Naive thymus-derived CD4-positive, alpha-beta T cell (primary cell): ENCODE results near the gene KSR2. TPM values are rescaled to one million over a fixed set of nuclear protein-coding genes. Genes with fewer than 3 reads are reported as not detected.

Experiments used
- ATAC-seq: fragments of 150-1000 bp; cut with Tn5 transposase; 2 replicates; pipeline ENCODE4 v1.10.0; 2021; ENCODE audit warnings: mild to moderate bottlenecking, moderate library complexity
- CTCF ChIA-PET: fragments of 350-600 bp; sonication (Branson Sonifier 250); formaldehyde crosslinking; loops from one replicate; lab custom pipeline; 2021; ENCODE audit warnings: antibody characterized with exemption; lab: Charles Lee
- POLR2A ChIA-PET: fragments of 350-600 bp; sonication (Branson Sonifier 250); formaldehyde crosslinking; loops from one replicate; lab custom pipeline; 2021; ENCODE audit warnings: antibody characterized with exemption, inconsistent platforms; lab: Charles Lee
- DNase-seq, 9 donors: peaks; one replicate each; pipeline versions ENCODE4 v3.0.0 to v3.0.0-alpha.2; 2020 to 2022; ENCODE audit warnings: mixed read lengths in 1 of 9
- H3K27ac ChIP-seq: one replicate; pipeline ENCODE4 v1.7.0; 2013; ENCODE audit warnings: mild to moderate bottlenecking, low read depth, low read length, moderate library complexity
- H3K27me3 ChIP-seq, 2 donors: one replicate each; pipeline ENCODE4 v1.7.0; 2013; ENCODE audit warnings: low read length in 2 of 2, mild to moderate bottlenecking in 2 of 2, moderate library complexity in 2 of 2; ENCODE audit not compliant: control insufficient read depth in 2 of 2, insufficient read depth in 2 of 2
- H3K36me3 ChIP-seq, 3 experiments: 1 replicate in 2 of 3; 2 replicates in 1 of 3; pipeline ENCODE4 v1.7.0; 2013; ENCODE audit warnings: low read length in 3 of 3, mild to moderate bottlenecking in 3 of 3, moderate library complexity in 1 of 3; ENCODE audit not compliant: insufficient read depth in 3 of 3, control insufficient read depth in 2 of 3
- H3K4me1 ChIP-seq, 2 donors: one replicate each; pipeline ENCODE4 v1.7.0; 2013; ENCODE audit warnings: low read length in 2 of 2, mild to moderate bottlenecking in 2 of 2, moderate library complexity in 1 of 2; ENCODE audit not compliant: control insufficient read depth in 2 of 2, insufficient read depth in 2 of 2
- H3K4me3 ChIP-seq: 2 replicates; pipeline ENCODE4 v1.7.0; 2013; ENCODE audit warnings: mild to moderate bottlenecking, low read length
- H3K9me3 ChIP-seq, 3 experiments: 1 replicate in 2 of 3; 2 replicates in 1 of 3; pipeline ENCODE4 v1.7.0; 2013; ENCODE audit warnings: low read length in 3 of 3; ENCODE audit not compliant: control insufficient read depth in 2 of 3
- H3K27ac Mint-ChIP-seq, 9 donors: one replicate each; pipeline ENCODE4 v1.8.0; 2020 to 2022; ENCODE audit warnings: mixed read lengths in 9 of 9, mild to moderate bottlenecking in 8 of 9, moderate library complexity in 5 of 9, inconsistent platforms in 2 of 9
- H3K27me3 Mint-ChIP-seq, 5 donors: one replicate each; pipeline ENCODE4 v1.8.0; 2021 to 2022; ENCODE audit warnings: mixed read lengths in 5 of 5, mild to moderate bottlenecking in 1 of 5
- H3K36me3 Mint-ChIP-seq, 5 donors: one replicate each; pipeline ENCODE4 v1.8.0; 2020 to 2022; ENCODE audit warnings: mixed read lengths in 5 of 5, mild to moderate bottlenecking in 3 of 5, inconsistent platforms in 1 of 5
- H3K4me1 Mint-ChIP-seq, 7 donors: one replicate each; pipeline ENCODE4 v1.8.0; 2020 to 2022; ENCODE audit warnings: mixed read lengths in 7 of 7, mild to moderate bottlenecking in 3 of 7, inconsistent platforms in 1 of 7
- H3K4me3 Mint-ChIP-seq, 10 donors: one replicate each; pipeline ENCODE4 v1.8.0; 2020 to 2022; ENCODE audit warnings: mild to moderate bottlenecking in 10 of 10, mixed read lengths in 10 of 10, moderate library complexity in 6 of 10, inconsistent platforms in 2 of 10
- H3K9me3 Mint-ChIP-seq, 11 donors: one replicate each; pipeline ENCODE4 v1.8.0; 2020 to 2022; ENCODE audit warnings: mixed read lengths in 11 of 11, mild to moderate bottlenecking in 4 of 11, inconsistent platforms in 1 of 11, moderate library complexity in 1 of 11
- intact Hi-C, 2 donors: fragments of 100-400 bp; cut with micrococcal nuclease; formaldehyde crosslinking; loops; one replicate each; pipeline ENCODE4 v1.15.1; 2023
- polyA plus RNA-seq, 2 donors: library from polyadenylated mRNA; unstranded; fragments of 300-500 nt; fragmentation: Illumina TruSeq; gene quantifications; one replicate each; pipeline ENCODE4 v1.2.3, GENCODE V29; 2021
- total RNA-seq, 6 experiments: library from RNA in 5 of 6; stranded (reverse) in 5 of 6; gene quantifications; 1 replicate in 5 of 6; 2 replicates in 1 of 6; pipeline ENCODE4 v1.2.3 and lab custom pipeline; 2021 to 2026

The KSR2 gene
- total and polyA plus RNA-seq, 7 experiments from 2014 or later = 0.03 to 0.07 TPM; not detected in 5

GRCh38 chr12:117699575-117699974 is 269.2 kb downstream of the KSR2 start:
- no peak overlapping the region for H3K27ac ChIP-seq
- intact Hi-C loops = no loop called here
- H3K9me3 ChIP-seq = peaks cover 0 to 3% (median 0%) of the 10 kb centered on the region in 3 experiments
- H3K27me3 ChIP-seq = no peaks in the 10 kb centered on the region
- no peaks in the 10 kb centered on the region for H3K36me3 Mint-ChIP-seq
- POLR2A ChIA-PET = no interaction called here
- H3K27ac Mint-ChIP-seq = no peak overlapping the region
- H3K9me3 Mint-ChIP-seq = peaks cover 0 to 13% (median 3%) of the 10 kb centered on the region in 11 donors
- ATAC-seq (no peak), DNase-seq (no peak)
- no peak overlapping the region for H3K4me3 ChIP-seq
- no peaks in the 10 kb centered on the region for H3K4me1 ChIP-seq
- H3K4me3 Mint-ChIP-seq = no peak overlapping the region
- CTCF ChIA-PET = no interaction called here
- no peaks in the 10 kb centered on the region for H3K4me1 Mint-ChIP-seq
- peaks cover 0 to 6% (median 0%) of the 10 kb centered on the region in 5 donors for H3K27me3 Mint-ChIP-seq
- H3K36me3 ChIP-seq = no peaks in the 10 kb centered on the region

GRCh38 chr12:117699118-117699517 is 269.7 kb downstream of the KSR2 start:
- Histone ChIP-seq H3K27ac (no peak overlapping the region), H3K4me3 (no peak overlapping the region), H3K4me1 (no peaks in the 10 kb centered on the region), H3K9me3 (peaks cover 0 to 3% (median 0%) of the 10 kb centered on the region in 3 experiments), H3K27me3 (no peaks in the 10 kb centered on the region), H3K36me3 (no peaks in the 10 kb centered on the region)
- intact Hi-C loops = no loop called here
- ChIA-PET CTCF (no interaction called here), POLR2A (no interaction called here)
- ATAC-seq (no peak), DNase-seq (no peak)
- H3K4me1 Mint-ChIP-seq = no peaks in the 10 kb centered on the region
- no peaks in the 10 kb centered on the region for H3K36me3 Mint-ChIP-seq
- peaks cover 0 to 6% (median 0%) of the 10 kb centered on the region in 5 donors for H3K27me3 Mint-ChIP-seq
- no peak overlapping the region for H3K27ac Mint-ChIP-seq
- H3K9me3 Mint-ChIP-seq = peaks cover 3 to 17% (median 6%) of the 10 kb centered on the region in 11 donors
- H3K4me3 Mint-ChIP-seq = no peak overlapping the region

GRCh38 chr12:117695956-117696355 is 272.8 kb downstream of the KSR2 start:
- DNase-seq (no peak), ATAC-seq (no peak)
- Mint-ChIP-seq H3K27ac (no peak overlapping the region), H3K27me3 (peaks cover 0 to 5% (median 0%) of the 10 kb centered on the region in 5 donors), H3K36me3 (peaks cover 0 to 5% (median 0%) of the 10 kb centered on the region in 5 donors), H3K9me3 (peaks cover 12 to 43% (median 18%) of the 10 kb centered on the region in 11 donors), H3K4me1 (no peaks in the 10 kb centered on the region), H3K4me3 (no peak overlapping the region)
- Histone ChIP-seq H3K27me3 (no peaks in the 10 kb centered on the region), H3K4me1 (no peaks in the 10 kb centered on the region), H3K36me3 (no peaks in the 10 kb centered on the region), H3K9me3 (peaks cover 0 to 3% (median 0%) of the 10 kb centered on the region in 3 experiments), H3K27ac (no peak overlapping the region), H3K4me3 (no peak overlapping the region)
- CTCF ChIA-PET = no interaction called here
- POLR2A ChIA-PET = no interaction called here
- intact Hi-C loops = no loop called here

DNA sequence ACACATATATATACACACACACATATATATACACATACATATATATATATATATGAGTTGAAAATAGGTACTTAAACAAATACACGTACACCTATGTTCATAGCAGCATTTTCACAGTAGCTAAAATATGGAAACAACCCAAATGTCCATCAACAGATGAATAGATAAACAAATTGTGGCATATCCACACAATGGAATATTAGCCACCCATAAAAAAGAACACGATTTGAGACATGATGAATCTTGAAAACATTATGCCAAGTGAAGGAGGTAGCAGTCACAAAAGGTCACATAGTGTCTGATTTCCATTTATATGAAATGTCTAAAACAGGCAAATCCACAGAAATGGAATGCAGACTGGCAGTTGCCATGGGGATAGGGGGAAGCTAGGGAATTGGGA is 276.3 kb downstream of the KSR2 start:
- H3K27me3 ChIP-seq = no peaks in the 10 kb centered on the region
- no peaks in the 10 kb centered on the region for H3K36me3 ChIP-seq
- ATAC-seq (no peak), DNase-seq (no peak)
- POLR2A ChIA-PET = no interaction called here
- Mint-ChIP-seq H3K27ac (no peak overlapping the region), H3K36me3 (peaks cover 0 to 5% (median 0%) of the 10 kb centered on the region in 5 donors), H3K9me3 (peaks cover 10 to 48% (median 18%) of the 10 kb centered on the region in 11 donors), H3K27me3 (peaks cover 0 to 6% (median 0%) of the 10 kb centered on the region in 5 donors), H3K4me1 (no peaks in the 10 kb centered on the region), H3K4me3 (no peak overlapping the region)
- no peaks in the 10 kb centered on the region for H3K4me1 ChIP-seq
- no peak overlapping the region for H3K27ac ChIP-seq
- intact Hi-C loops = no loop called here
- H3K4me3 ChIP-seq = no peak overlapping the region
- CTCF ChIA-PET = no interaction called here
- H3K9me3 ChIP-seq = peaks cover 0 to 3% (median 0%) of the 10 kb centered on the region in 3 experiments

DNA sequence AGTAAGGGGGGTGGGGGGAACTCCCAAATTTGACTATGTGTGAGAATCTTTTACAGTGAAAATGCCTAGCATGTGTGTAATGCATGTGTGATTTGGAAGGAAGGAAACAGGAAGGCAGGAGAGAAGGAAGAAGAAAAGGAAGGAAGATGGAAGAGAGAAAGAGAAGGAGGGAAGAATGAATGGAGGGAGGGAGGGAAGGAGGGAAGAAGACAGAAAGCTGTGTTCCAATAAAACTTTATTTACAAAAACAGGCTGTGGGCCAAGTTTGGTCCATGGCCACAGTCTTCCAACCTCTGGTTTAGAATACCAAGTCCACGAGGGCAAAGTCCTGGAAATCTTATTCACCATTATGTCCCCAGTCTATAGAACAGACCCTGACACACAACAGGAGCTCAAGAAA is 278.9 kb downstream of the KSR2 start:
- intact Hi-C loops = no loop called here
- Histone ChIP-seq H3K27ac (no peak overlapping the region), H3K36me3 (no peaks in the 10 kb centered on the region), H3K4me1 (no peaks in the 10 kb centered on the region), H3K4me3 (no peak overlapping the region), H3K9me3 (no peaks in the 10 kb centered on the region), H3K27me3 (no peaks in the 10 kb centered on the region)
- CTCF ChIA-PET = no interaction called here
- Mint-ChIP-seq H3K4me1 (no peaks in the 10 kb centered on the region), H3K9me3 (peaks cover 10 to 43% (median 18%) of the 10 kb centered on the region in 11 donors), H3K4me3 (no peak overlapping the region), H3K27ac (no peak overlapping the region), H3K36me3 (peaks cover 0 to 5% (median 0%) of the 10 kb centered on the region in 5 donors), H3K27me3 (peaks cover 0 to 14% (median 6%) of the 10 kb centered on the region in 5 donors)
- ATAC-seq (no peak), DNase-seq (no peak)
- POLR2A ChIA-PET = no interaction called here

GRCh38 chr12:117688446-117688845 is 280.3 kb downstream of the KSR2 start:
- H3K4me1 Mint-ChIP-seq = no peaks in the 10 kb centered on the region
- intact Hi-C loops = no loop called here
- H3K27ac ChIP-seq = no peak overlapping the region
- no peaks in the 10 kb centered on the region for H3K9me3 ChIP-seq
- POLR2A ChIA-PET = no interaction called here
- no peak overlapping the region for H3K4me3 ChIP-seq
- no peaks in the 10 kb centered on the region for H3K36me3 ChIP-seq
- no peak overlapping the region for H3K27ac Mint-ChIP-seq
- ATAC-seq = no peak
- CTCF ChIA-PET = no interaction called here
- H3K9me3 Mint-ChIP-seq = peaks cover 3 to 32% (median 12%) of the 10 kb centered on the region in 11 donors
- peaks cover 0 to 24% (median 6%) of the 10 kb centered on the region in 5 donors for H3K27me3 Mint-ChIP-seq
- H3K27me3 ChIP-seq = no peaks in the 10 kb centered on the region
- DNase-seq = no peak
- H3K4me3 Mint-ChIP-seq = no peak overlapping the region
- no peaks in the 10 kb centered on the region for H3K4me1 ChIP-seq
- H3K36me3 Mint-ChIP-seq = peaks cover 0 to 5% (median 0%) of the 10 kb centered on the region in 5 donors

GRCh38 chr12:117686911-117687377 is 281.8 kb downstream of the KSR2 start:
- ATAC-seq = no peak
- POLR2A ChIA-PET = no interaction called here
- Histone ChIP-seq H3K4me3 (no peak overlapping the region), H3K27me3 (no peaks in the 10 kb centered on the region), H3K4me1 (no peaks in the 10 kb centered on the region), H3K36me3 (no peaks in the 10 kb centered on the region), H3K9me3 (no peaks in the 10 kb centered on the region), H3K27ac (no peak overlapping the region)
- Mint-ChIP-seq H3K4me1 (no peaks in the 10 kb centered on the region), H3K27me3 (peaks cover 0 to 24% (median 6%) of the 10 kb centered on the region in 5 donors), H3K9me3 (peaks cover 0 to 21% (median 7%) of the 10 kb centered on the region in 11 donors), H3K36me3 (peaks cover 0 to 5% (median 0%) of the 10 kb centered on the region in 5 donors), H3K27ac (no peak overlapping the region), H3K4me3 (no peak overlapping the region)
- no peak for DNase-seq
- CTCF ChIA-PET = no interaction called here
- intact Hi-C loops = no loop called here
